Measurements from ENCODE around the gene PKMYT1. TPM values are rescaled to one million over a fixed set of nuclear protein-coding genes. Genes with fewer than 3 reads are reported as not detected.

Gene PKMYT1
- polyA plus RNA-seq, 1 of the 3 experiments (the other 2 are of a cell fraction), result 8.5 TPM

GRCh38 chr16:2923481-2923880 is 56.8 kb downstream of the PKMYT1 start:
- POLR2A ChIA-PET, result no interaction called here

More at GRCh38 chr16:2923481-2923880, 56.8 kb downstream of the PKMYT1 start:
- H3K9me2 ChIP-seq, result no peaks in the 10 kb centered on the region
- no peaks in the 10 kb centered on the region for H3K27me3 ChIP-seq (ENCODE audit: insufficient read depth)
- H3K4me3 ChIP-seq (ENCODE audit: low read depth in 2 of 2, low read length in 1 of 2), result no peak overlapping the region
- WGBS (ENCODE audit: low lambda C conversion rate), result 98% methylated on average over 14 of the region's 14 CpGs
- H3K79me2 ChIP-seq (ENCODE audit: insufficient read depth), result peaks cover 17% of the 10 kb centered on the region; the same call in 1 of the 2 replicates
- no peaks in the 10 kb centered on the region for H4K20me1 ChIP-seq (ENCODE audit: insufficient read depth)
- CTCF ChIA-PET, result interaction anchor here (1.4 to 3.6 kb wide), 3 partner anchors 20 to 85 kb away, joined by 5 to 15 read pairs (median 9); no protein-coding TSS in a partner anchor
- H3K9me3 ChIP-seq, result no peaks in the 10 kb centered on the region
- H2AFZ ChIP-seq (ENCODE audit: low read depth), result no peak overlapping the region
- peaks cover 0 to 5% of the 10 kb centered on the region in 2 experiments; a peak in 1 of 4 replicates for H3K4me1 ChIP-seq (ENCODE audit: control insufficient read depth in 1 of 2, insufficient read depth in 2 of 2, low read depth in 1 of 2, low read length in 1 of 2)
- DNase-seq, result no peak
- TF ChIP-seq NRF1 (IDR thresholded peaks at IDR 0.05; ENCODE audit: low read depth, low read length), result no peak
- TF ChIP-seq FOXM1 (IDR thresholded peaks at IDR 0.05; ENCODE audit: low read depth), result no peak
- no peak for TF ChIP-seq PBX3 (IDR thresholded peaks at IDR 0.05)
- TF ChIP-seq YY1 (IDR thresholded peaks at IDR 0.05; ENCODE audit: low read depth), result no peak
- TF ChIP-seq USF2 (IDR thresholded peaks at IDR 0.05; ENCODE audit: borderline replicate concordance, low read depth, low read length), result no peak
- TF ChIP-seq MAX (IDR thresholded peaks at IDR 0.05; ENCODE audit: low read depth), result no peak
- TF ChIP-seq CTCF (IDR thresholded peaks at IDR 0.05), result no peak
- no peak for TF ChIP-seq MEF2A (IDR thresholded peaks at IDR 0.05; ENCODE audit: borderline replicate concordance, low read depth)
- TF ChIP-seq TCF12 (IDR thresholded peaks at IDR 0.05), result no peak
- no peak for TF ChIP-seq REST (IDR thresholded peaks at IDR 0.05; ENCODE audit: low read depth, low read length)
- TF ChIP-seq RFX5 (IDR thresholded peaks at IDR 0.05; ENCODE audit: low read length), result no peak
- no peak for TF ChIP-seq TEAD4 (IDR thresholded peaks at IDR 0.05; ENCODE audit: borderline replicate concordance, insufficient read depth)
- TF ChIP-seq EZH2phosphoT487 (IDR thresholded peaks at IDR 0.05; ENCODE audit: borderline replicate concordance, low read depth), result no peak
- TF ChIP-seq TAF1 (IDR thresholded peaks at IDR 0.05; ENCODE audit: borderline replicate concordance, low read depth, low read length), result no peak
- TF ChIP-seq GATA2 (CRISPR knock-in tag; IDR thresholded peaks at IDR 0.05), result no peak
- TF ChIP-seq ELF1 (IDR thresholded peaks at IDR 0.05), result no peak
- no peak for TF ChIP-seq ZBTB33 (IDR thresholded peaks at IDR 0.05; ENCODE audit: borderline replicate concordance, low read depth)
- H3K36me3 ChIP-seq (replicated peaks in 1 of 2; ENCODE audit: control insufficient read depth in 1 of 2, insufficient read depth in 2 of 2, low read length in 1 of 2), result peaks cover 5 to 19% of the 10 kb centered on the region in 2 experiments
- H3F3A ChIP-seq (replicated peaks; ENCODE audit: insufficient read depth), result peaks cover 15% of the 10 kb centered on the region
- no peak overlapping the region for H3K27ac ChIP-seq (ENCODE audit: low read depth in 2 of 2, low read length in 1 of 2)
- H3K9ac ChIP-seq, result no peak overlapping the region
- H3K4me2 ChIP-seq, result no peak overlapping the region

Measured in SK-N-SH (cell line).